ENCODE data around the gene PHF21B. TPM values are rescaled to one million over a fixed set of nuclear protein-coding genes. Genes with fewer than 3 reads are reported as not detected.

Gene PHF21B
- total and polyA plus RNA-seq, 12 donors, result 0.30 to 4.4 (median 1.8) TPM

DNA sequence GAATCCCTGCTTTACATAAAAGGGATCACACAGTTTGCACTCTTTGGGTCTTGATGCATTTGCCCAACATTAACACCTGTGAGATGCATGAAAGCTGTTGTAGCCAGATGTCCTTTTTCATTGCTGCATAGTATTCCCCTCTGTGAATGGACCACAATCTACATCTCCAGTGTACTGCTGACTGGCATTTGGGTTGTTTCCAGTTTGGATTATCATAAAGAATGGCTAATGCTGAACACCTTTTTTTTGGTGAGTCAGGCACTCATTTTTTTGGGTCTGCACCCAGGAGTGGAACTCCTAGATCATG is 58.3 kb downstream of the PHF21B start:
- intact Hi-C loops (cut with DNase I), result no loop called here
- no peak for TF ChIP-seq POLR2A (IDR thresholded peaks at IDR 0.05)
- TF ChIP-seq, protein P1, sequence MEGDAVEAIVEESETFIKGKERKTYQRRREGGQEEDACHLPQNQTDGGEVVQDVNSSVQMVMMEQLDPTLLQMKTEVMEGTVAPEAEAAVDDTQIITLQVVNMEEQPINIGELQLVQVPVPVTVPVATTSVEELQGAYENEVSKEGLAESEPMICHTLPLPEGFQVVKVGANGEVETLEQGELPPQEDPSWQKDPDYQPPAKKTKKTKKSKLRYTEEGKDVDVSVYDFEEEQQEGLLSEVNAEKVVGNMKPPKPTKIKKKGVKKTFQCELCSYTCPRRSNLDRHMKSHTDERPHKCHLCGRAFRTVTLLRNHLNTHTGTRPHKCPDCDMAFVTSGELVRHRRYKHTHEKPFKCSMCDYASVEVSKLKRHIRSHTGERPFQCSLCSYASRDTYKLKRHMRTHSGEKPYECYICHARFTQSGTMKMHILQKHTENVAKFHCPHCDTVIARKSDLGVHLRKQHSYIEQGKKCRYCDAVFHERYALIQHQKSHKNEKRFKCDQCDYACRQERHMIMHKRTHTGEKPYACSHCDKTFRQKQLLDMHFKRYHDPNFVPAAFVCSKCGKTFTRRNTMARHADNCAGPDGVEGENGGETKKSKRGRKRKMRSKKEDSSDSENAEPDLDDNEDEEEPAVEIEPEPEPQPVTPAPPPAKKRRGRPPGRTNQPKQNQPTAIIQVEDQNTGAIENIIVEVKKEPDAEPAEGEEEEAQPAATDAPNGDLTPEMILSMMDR (IDR thresholded peaks at IDR 0.05), result no peak
- no peaks in the 10 kb centered on the region for H3K27me3 ChIP-seq
- no peaks in the 10 kb centered on the region for H3K9me3 ChIP-seq (replicated peaks in 1 of 3)
- H3K4me3 ChIP-seq, result no peak overlapping the region
- no peak for DNase-seq
- H3K36me3 ChIP-seq (replicated peaks in 1 of 2), result no peaks in the 10 kb centered on the region
- H3K4me1 ChIP-seq (replicated peaks in 1 of 2), result no peaks in the 10 kb centered on the region
- no peak overlapping the region for H3K27ac ChIP-seq

DNA sequence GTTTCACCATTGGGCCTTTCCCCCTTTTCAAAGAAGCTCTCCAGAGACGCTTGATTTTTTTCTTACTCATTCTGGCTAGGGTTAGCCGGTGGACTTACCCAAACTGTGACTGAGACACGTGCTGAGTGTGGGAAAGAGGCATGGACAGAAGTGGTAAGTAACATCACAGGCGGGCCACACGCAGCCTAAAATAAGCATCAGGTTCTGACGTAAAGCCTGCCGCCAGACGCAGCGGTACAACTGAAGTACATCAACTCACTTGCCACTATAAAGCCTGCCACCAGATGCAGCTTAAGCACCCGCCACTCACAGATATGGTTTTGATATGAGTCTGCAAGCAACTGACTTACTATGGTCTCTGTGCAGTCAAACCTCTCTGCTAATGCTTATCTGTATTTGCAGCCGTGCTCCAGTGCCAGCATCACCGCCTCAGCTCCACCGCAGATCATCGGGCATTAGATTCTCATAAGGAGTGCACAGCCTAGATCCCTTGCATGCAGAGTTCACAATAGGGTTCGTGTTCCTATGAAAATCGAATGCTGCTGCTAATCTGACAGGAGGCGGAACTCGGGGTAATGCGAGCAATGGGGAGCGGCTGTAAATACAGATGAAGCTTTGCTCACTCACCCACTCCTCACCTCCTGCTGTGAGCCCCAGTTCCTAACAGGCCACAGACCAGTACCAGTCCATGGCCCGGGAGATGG is 58.8 kb downstream of the PHF21B start:
- Histone ChIP-seq H3K36me3 (replicated peaks in 1 of 2) (no peaks in the 10 kb centered on the region), H3K27me3 (no peaks in the 10 kb centered on the region), H3K4me3 (no peak overlapping the region), H3K4me1 (replicated peaks in 1 of 2) (no peaks in the 10 kb centered on the region), H3K27ac (no peak overlapping the region), H3K9me3 (replicated peaks in 1 of 3) (no peaks in the 10 kb centered on the region)
- no peak for TF ChIP-seq POLR2A (IDR thresholded peaks at IDR 0.05)
- TF ChIP-seq, protein P1 (IDR thresholded peaks at IDR 0.05), result no peak
- 88 to 97% (median 93%) methylated on average over 21 of the region's 21 CpGs for WGBS, 4 donors
- intact Hi-C loops (cut with DNase I), result no loop called here
- no peak for DNase-seq

DNA sequence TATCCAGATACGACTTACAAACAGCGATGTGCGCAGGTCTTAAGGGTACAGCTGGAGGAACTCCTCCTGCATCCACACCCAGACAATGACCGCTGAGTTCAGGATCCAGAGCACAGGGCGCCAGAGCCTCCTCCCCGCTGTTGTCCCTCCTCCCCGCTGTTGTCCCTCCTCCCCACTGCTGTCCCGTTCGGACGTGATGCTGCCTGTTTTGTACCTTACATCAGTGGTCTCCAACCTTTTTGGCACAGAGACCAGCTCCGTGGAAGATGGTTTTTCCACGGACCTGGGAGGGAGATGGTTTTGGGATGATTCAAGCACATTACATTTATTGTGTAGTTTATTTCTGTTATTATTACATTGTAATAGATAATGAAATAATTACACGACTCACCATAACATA is 62.0 kb downstream of the PHF21B start:
- intact Hi-C loops (cut with DNase I), result no loop called here
- 89 to 91% (median 91%) methylated on average over 13 of the region's 13 CpGs for WGBS, 4 donors
- DNase-seq, result no peak
- Histone ChIP-seq H3K36me3 (replicated peaks in 1 of 2) (no peaks in the 10 kb centered on the region), H3K27me3 (no peaks in the 10 kb centered on the region), H3K4me3 (no peak overlapping the region), H3K4me1 (replicated peaks in 1 of 2) (no peaks in the 10 kb centered on the region), H3K27ac (no peak overlapping the region), H3K9me3 (replicated peaks in 1 of 3) (no peaks in the 10 kb centered on the region)
- TF ChIP-seq, protein P1 (IDR thresholded peaks at IDR 0.05), result no peak
- TF ChIP-seq POLR2A (IDR thresholded peaks at IDR 0.05), result no peak

DNA sequence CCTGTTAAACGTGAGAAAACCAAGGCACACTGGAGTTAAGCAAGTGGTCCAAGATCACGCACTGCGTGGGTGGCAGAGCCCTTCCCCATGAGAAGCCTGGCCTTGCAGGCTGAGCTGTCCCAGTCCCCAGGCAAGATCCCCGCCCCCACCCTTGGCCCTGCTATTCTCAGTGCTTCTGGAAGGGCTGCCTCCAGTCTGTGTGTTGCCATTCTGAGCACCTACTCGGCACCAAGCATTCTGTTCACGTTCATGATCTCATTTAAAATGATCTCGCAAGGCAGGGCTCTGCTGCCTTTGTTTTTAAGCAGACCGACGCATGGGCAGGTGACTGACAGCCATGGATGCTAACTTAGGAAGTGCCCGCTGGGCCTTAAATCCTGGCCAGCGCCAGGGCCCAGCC is 62.8 kb downstream of the PHF21B start:
- H3K27ac ChIP-seq, result no peak overlapping the region
- H3K4me3 ChIP-seq, result no peak overlapping the region
- no peak for DNase-seq
- 84 to 89% (median 87%) methylated on average over 8 to 11 of the region's 11 CpGs for WGBS, 4 donors
- H3K36me3 ChIP-seq (replicated peaks in 1 of 2), result no peaks in the 10 kb centered on the region
- H3K9me3 ChIP-seq (replicated peaks in 1 of 3), result no peaks in the 10 kb centered on the region
- TF ChIP-seq, protein P1 (IDR thresholded peaks at IDR 0.05), result no peak
- TF ChIP-seq POLR2A (IDR thresholded peaks at IDR 0.05), result no peak
- intact Hi-C loops (cut with DNase I), result no loop called here
- H3K27me3 ChIP-seq, result no peaks in the 10 kb centered on the region
- no peaks in the 10 kb centered on the region for H3K4me1 ChIP-seq (replicated peaks in 1 of 2)
